Islet precursor cell (in vitro differentiated cells): Measurements from ENCODE around the gene ID3.

ENCODE experiments used
- DNase-seq: peaks from one replicate; pipeline ENCODE4 v3.0.0-alpha.2; 2018

The ID3 gene

DNA sequence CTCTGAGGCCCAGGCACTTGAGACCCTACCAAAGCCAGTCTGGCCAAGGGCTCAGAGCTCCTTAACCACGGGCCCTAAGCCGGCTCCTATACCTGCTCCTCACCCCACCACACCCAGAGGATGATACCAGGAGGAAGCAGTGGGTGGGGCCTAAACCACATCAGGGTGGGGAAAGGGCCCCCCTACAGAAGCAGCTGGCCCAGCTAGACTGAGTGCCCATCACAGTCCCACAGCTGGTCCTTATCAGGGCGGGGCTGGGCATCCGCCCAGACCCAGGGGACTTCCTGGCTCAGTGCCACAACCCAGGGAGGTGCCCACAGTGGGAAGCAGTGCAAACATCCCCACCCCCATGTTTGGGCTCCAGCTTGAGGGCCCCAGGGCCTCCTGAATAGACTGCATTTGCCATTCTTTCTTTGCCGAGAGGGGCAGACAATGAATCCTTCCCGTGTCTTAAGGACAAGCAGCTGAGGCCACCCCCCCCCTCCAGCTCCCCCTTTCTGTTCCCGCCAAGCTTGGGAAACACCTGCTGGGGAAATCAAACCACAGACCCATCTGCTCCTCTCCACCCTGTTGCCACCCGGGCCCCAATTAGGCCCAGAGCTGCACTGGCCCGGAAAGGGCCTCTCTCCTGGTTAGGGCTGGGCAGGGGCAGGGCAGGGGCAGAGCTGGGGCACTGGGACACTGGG lies 34.4 kb downstream of the ID3 start:
- no peak for DNase-seq

DNA sequence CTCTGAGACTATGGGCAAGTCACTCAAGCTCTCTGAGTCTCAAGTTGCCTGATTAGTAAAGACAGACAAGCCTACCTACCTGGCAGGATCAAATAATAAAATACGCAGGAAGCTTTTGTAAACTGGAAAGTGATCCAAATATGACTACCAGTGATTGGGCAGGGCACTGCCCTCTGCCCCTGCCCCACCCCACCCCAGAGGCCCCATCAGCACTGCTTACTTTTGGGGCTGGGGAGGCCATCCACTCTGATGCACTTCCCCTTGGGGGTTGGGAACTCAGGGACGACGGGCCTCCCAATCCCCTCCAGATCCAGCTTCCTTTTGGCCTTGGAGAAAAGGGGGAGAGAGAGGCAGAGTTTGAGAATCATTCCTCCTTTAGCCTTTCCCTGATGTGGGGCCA lies 35.1 kb downstream of the ID3 start:
- DNase-seq: no peak

DNA sequence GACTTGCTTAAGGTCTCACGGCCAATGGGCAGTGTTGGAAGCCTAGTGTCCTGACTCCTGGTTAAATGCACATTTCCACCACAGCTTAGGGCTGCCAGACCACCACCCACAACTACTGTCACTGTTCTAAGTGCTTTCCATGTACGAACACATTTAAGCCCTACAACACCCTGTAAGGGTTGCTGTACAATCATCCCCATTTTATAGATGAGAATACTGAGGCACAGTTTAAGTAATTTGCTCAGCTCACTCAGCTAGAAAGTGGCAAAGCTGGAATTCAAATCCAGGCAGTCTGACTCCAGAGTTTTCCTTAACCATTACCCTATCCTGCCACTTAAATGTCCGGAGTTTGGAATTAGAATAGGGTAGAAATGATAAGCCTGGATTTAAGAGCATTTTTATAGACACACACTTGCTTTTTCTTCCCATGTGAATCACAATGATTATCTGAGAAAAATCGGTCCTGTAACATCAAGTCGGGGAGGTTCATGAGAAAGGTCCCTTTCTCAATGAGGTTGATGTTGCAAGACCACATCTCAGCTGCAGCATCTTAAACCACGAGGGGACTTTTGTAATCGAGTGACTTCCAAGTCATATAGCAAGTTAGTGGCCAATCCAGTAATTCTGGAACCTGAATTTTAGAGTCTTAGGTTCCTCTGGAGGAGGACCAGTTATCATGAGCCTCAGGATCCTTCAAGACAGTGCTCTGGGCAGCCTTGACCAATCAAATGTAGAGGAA lies 36.9 kb downstream of the ID3 start:
- DNase-seq: no peak

DNA sequence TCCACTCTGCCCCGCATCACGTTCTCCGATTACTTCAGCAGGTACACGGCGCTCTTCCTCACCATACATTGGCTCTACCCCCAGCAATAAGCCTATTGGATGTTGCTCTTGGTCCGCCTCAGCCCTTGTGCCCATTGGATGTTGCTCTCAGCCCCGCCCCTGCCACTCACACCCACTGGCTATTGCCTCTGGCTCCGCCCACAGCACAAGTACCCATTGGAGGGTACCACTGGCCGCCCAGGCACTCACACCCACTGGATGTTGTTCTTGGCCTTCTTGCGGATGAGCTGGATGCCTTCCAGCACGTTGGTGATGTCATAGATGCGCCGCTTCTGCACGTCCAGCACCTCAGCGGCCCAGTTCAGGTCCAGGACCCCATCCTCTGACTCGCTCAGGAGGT lies 37.7 kb downstream of the ID3 start:
- no peak for DNase-seq

DNA sequence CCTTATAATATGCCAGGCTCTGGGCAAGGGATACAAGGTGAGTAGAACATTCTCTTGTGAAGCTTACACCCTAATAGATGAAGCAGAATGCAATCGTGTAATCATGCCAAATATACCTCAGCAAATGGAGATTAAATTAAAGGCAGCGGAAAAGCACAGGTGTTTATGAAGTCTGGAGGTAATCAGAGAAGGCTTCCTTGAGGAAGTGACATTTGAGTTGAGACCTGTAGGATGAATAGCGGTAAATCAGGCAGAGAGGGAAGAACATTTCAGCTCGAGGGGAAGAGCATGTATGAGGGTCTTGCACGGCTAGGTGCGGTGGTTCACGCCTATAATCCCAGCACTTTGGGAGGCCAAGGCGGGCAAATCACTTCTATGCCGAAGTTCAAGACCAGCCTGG lies 41.7 kb downstream of the ID3 start:
- DNase-seq: no peak

DNA sequence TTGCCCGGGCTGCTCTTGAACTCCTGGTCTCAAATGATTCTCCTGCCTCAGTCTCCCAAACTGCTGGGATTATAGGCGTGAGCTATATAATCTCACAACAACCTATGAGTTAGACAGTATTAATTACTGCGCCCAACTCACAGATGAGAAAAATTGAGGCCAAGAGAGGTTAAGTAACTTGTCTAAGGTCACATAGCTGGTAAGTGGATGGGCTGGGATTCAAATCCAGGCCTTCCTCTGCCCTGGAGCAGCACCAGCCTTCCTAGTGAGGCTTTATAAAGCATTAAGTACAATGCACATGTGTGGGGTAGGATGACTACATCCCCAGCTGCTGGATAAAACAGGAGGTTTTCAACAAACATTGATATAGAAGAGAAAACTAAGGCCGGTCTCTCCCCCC lies 43.4 kb downstream of the ID3 start:
- no peak for DNase-seq

DNA sequence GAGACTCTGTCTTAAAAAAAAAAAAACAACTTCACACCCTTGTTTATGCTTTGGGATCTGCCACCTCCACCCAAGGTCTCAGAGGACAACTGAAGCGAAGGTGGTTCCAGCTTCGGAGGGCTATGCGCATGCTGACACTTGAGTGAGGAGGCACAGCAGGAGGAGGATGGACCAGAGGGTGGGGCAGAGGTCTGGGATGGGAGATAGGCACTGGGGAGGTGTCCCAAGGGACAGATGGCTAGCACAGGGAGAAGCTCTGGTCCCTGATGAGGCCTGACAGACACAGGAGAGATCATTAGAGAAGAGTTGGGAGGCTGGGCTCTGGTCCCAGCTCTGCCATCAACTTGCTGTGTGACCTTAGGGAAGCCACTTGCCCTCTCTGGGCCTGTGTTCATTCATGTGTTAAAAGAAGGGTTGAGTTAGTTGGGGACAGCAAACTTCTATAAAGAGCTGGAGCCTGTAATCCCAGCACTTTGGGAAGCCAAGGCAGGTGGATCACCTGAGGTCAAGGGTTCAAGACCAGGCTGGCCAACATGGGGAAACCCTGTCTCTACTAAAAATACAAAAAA lies 45.1 kb downstream of the ID3 start:
- DNase-seq: no peak

DNA sequence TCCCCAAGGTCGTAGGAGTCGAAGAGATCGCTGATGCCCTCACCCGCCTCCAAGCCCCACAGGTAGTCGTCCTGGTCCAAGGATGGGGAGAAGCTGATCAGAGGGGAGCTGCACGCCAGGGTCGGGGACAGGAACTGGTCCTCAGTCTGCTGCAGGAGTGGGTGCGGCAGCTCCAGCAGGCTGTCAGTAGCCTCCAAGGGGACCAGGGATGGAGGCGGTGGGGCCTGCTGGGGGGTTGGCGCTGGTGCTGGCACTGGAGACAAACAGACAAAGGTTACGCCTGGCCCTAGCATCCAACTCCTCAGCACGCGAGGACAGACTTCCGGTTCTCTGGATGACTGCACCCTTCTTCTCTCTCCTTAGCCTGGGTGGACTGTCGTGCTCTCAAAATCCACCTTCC lies 49.4 kb downstream of the ID3 start:
- no peak for DNase-seq
